HepG2 (cell line): Measurements from ENCODE around the gene SIGLEC1. TPM values are rescaled to one million over a fixed set of nuclear protein-coding genes. Genes with fewer than 3 reads are reported as not detected.

Source experiments
- CAMTA2 ChIP-seq: sonication (generic); formaldehyde crosslinking; IDR thresholded peaks from 2 replicates; pipeline ENCODE4 v1.4.0; 2020; ENCODE audit warnings: mild to moderate bottlenecking, missing genetic modification reagents, borderline replicate concordance
- ESRRA ChIP-seq: sonication (generic); formaldehyde crosslinking; IDR thresholded peaks from 2 replicates; pipeline ENCODE4 v1.5.1; 2020; ENCODE audit warnings: mild to moderate bottlenecking, low read depth, missing genetic modification reagents
- FOXM1 ChIP-seq: sonication (generic); formaldehyde crosslinking; IDR thresholded peaks from 2 replicates; pipeline ENCODE4 v1.5.0; 2020; ENCODE audit warnings: missing genetic modification reagents
- HNF1A ChIP-seq, 2 experiments: sonication (generic) in 1 of 2; formaldehyde crosslinking in 1 of 2; IDR thresholded peaks; 2 replicates each; pipeline versions ENCODE4 v1.4.0 to v1.6.1; 2016 to 2020; ENCODE audit warnings: borderline replicate concordance in 1 of 2, low read depth in 1 of 2, mild to moderate bottlenecking in 1 of 2, missing genetic modification reagents in 1 of 2
- HOXA9 ChIP-seq: sonication (generic); formaldehyde crosslinking; IDR thresholded peaks from 2 replicates; pipeline ENCODE4 v1.8.1; 2022; ENCODE audit warnings: missing genetic modification reagents, mild to moderate bottlenecking, moderate library complexity, borderline replicate concordance
- KLF13 ChIP-seq: sonication (generic); formaldehyde crosslinking; IDR thresholded peaks from 2 replicates; pipeline ENCODE4 v1.4.0; 2020; ENCODE audit warnings: mild to moderate bottlenecking, missing genetic modification reagents
- MIER3 ChIP-seq: IDR thresholded peaks from 2 replicates; pipeline ENCODE4 v1.6.1; 2016; ENCODE audit warnings: missing compliant biosample characterization, borderline replicate concordance
- NFRKB ChIP-seq: fragments of 450-650 bp; IDR thresholded peaks from 2 replicates; pipeline ENCODE4 v1.6.1; 2017
- SRSF1 ChIP-seq: fragments of 200-400 bp; formaldehyde crosslinking; optimal IDR thresholded peaks from 2 replicates; pipeline ENCODE3; 2017; ENCODE audit warnings: mild to moderate bottlenecking, low read depth, low read length, moderate library complexity
- ZBTB33 ChIP-seq: sonication (generic); formaldehyde crosslinking; IDR thresholded peaks from 2 replicates; pipeline ENCODE4 v1.4.0; 2020; ENCODE audit warnings: missing genetic modification reagents
- ZNF207 ChIP-seq: fragments of 450-650 bp; IDR thresholded peaks from 2 replicates; pipeline ENCODE4 v1.6.1; 2016; ENCODE audit warnings: antibody characterized with exemption, borderline replicate concordance
- ZNF589 ChIP-seq: sonication (generic); formaldehyde crosslinking; conservative IDR thresholded peaks from 2 replicates; pipeline ENCODE4 v1.8.0; 2022; ENCODE audit warnings: mild to moderate bottlenecking, moderate library complexity, missing genetic modification reagents
- ZNF772 ChIP-seq: sonication (generic); formaldehyde crosslinking; IDR thresholded peaks from 2 replicates; pipeline ENCODE4 v1.5.0; 2020; ENCODE audit warnings: mild to moderate bottlenecking, missing genetic modification reagents
- polyA plus RNA-seq, 8 experiments: library from polyadenylated mRNA; depleted of rRNA in 3 of 8; stranded (reverse) in 7 of 8; unstranded in 1 of 8; fragments of >200 nt; fragmentation: Illumina TruSeq in 4 of 8; extraction: Trizol in 4 of 8; gene quantifications; 2 replicates each; pipeline versions ENCODE4 v1.2.1 to v1.2.3, GENCODE V29; 2011 to 2016; ENCODE audit warnings: low read depth in 4 of 8, missing spikeins in 1 of 8, mixed read lengths in 1 of 8; ENCODE audit not compliant: insufficient read depth in 1 of 8
- total RNA-seq, 5 experiments: library from RNA; depleted of rRNA; stranded (reverse); fragments of >200 nt; fragmentation: Illumina TruSeq; extraction: Trizol; gene quantifications; 2 replicates each; pipeline ENCODE4 v1.2.3, GENCODE V29; 2016; ENCODE audit warnings: low read depth in 1 of 5
- TF ChIP-seq, protein P1 (sequence below): sonication (generic); formaldehyde crosslinking; IDR thresholded peaks from 2 replicates; pipeline ENCODE4 v1.8.0; 2022; ENCODE audit warnings: mild to moderate bottlenecking, missing genetic modification reagents, borderline replicate concordance
- TF ChIP-seq, protein P2 (sequence below): sonication (generic); formaldehyde crosslinking; IDR thresholded peaks from 2 replicates; pipeline ENCODE4 v1.5.0; 2020; ENCODE audit warnings: mild to moderate bottlenecking, missing genetic modification reagents, borderline replicate concordance
- TF ChIP-seq, protein P3 (sequence below): sonication (generic); formaldehyde crosslinking; IDR thresholded peaks from 2 replicates; pipeline ENCODE4 v1.4.0; 2020; ENCODE audit warnings: missing genetic modification reagents

SIGLEC1 gene
- total and polyA plus RNA-seq, 2 of the 13 experiments (the other 11 are each of a cell fraction or from before 2014, with no cell fraction given) = 0.01 TPM; not detected in 1

DNA sequence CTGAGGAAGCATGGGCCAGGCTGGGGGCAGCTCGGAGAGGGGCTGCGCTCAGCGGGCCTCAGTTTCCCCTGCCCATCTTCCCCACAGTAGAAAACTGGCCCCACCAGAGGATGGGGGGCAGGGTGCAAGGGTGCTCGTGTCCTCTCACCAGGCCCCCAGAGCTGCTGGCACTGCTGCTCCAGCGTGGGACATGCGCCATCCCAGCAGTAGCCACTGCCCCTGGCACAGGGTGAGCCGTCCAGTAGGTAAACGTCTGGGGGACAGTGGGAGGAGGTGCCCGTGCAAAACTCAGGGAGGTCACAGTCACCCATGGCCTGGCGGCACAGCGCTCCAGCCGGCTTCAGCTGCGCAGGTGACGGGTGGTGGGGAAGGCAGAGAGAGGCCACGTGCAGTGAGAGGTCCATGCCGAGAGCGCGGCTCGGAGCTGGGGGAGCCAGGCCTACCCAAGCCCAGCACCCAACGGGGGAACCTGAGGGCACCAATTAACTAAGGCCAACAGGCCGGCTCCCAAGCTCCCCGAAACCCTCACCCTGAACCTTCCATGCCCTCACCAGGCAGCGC, 40.3 kb downstream of the SIGLEC1 start (continued):
- TF ChIP-seq ZNF207 (no peak), MIER3 (no peak), ESRRA (CRISPR knock-in tag) (no peak), SRSF1 (no peak), HOXA9 (CRISPR knock-in tag) (no peak), KLF13 (CRISPR knock-in tag) (0 out of 2 replicates have a peak, but pooled peaks have one; percentile 59), ZNF772 (CRISPR knock-in tag) (no peak), CAMTA2 (CRISPR knock-in tag) (no peak), HNF1A (IDR thresholded peaks at IDR 0.05; ENCODE audit: low read depth) (no peak), HNF1A (CRISPR knock-in tag; IDR thresholded peaks at IDR 0.05; ENCODE audit: borderline replicate concordance) (no peak), ZBTB33 (no peak), ZNF589 (CRISPR knock-in tag) (no peak), NFRKB (no peak), FOXM1 (no peak)
- TF ChIP-seq, protein P1, sequence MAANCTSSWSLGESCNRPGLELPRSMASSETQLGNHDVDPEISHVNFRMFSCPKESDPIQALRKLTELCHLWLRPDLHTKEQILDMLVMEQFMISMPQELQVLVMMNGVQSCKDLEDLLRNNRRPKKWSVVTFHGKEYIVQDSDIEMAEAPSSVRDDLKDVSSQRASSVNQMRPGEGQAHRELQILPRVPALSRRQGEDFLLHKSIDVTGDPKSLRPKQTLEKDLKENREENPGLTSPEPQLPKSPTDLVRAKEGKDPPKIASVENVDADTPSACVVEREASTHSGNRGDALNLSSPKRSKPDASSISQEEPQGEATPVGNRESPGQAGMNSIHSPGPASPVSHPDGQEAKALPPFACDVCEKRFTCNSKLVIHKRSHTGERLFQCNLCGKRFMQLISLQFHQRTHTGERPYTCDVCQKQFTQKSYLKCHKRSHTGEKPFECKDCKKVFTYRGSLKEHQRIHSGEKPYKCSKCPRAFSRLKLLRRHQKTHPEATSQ (CRISPR knock-in tag) = no peak
- TF ChIP-seq, protein P2, sequence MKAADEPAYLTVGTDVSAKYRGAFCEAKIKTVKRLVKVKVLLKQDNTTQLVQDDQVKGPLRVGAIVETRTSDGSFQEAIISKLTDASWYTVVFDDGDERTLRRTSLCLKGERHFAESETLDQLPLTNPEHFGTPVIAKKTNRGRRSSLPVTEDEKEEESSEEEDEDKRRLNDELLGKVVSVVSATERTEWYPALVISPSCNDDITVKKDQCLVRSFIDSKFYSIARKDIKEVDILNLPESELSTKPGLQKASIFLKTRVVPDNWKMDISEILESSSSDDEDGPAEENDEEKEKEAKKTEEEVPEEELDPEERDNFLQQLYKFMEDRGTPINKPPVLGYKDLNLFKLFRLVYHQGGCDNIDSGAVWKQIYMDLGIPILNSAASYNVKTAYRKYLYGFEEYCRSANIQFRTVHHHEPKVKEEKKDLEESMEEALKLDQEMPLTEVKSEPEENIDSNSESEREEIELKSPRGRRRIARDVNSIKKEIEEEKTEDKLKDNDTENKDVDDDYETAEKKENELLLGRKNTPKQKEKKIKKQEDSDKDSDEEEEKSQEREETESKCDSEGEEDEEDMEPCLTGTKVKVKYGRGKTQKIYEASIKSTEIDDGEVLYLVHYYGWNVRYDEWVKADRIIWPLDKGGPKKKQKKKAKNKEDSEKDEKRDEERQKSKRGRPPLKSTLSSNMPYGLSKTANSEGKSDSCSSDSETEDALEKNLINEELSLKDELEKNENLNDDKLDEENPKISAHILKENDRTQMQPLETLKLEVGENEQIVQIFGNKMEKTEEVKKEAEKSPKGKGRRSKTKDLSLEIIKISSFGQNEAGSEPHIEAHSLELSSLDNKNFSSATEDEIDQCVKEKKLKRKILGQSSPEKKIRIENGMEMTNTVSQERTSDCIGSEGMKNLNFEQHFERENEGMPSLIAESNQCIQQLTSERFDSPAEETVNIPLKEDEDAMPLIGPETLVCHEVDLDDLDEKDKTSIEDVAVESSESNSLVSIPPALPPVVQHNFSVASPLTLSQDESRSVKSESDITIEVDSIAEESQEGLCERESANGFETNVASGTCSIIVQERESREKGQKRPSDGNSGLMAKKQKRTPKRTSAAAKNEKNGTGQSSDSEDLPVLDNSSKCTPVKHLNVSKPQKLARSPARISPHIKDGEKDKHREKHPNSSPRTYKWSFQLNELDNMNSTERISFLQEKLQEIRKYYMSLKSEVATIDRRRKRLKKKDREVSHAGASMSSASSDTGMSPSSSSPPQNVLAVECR (CRISPR knock-in tag) = peak; percentile 29; the same call in 1 of the 2 replicates
- TF ChIP-seq, protein P3, sequence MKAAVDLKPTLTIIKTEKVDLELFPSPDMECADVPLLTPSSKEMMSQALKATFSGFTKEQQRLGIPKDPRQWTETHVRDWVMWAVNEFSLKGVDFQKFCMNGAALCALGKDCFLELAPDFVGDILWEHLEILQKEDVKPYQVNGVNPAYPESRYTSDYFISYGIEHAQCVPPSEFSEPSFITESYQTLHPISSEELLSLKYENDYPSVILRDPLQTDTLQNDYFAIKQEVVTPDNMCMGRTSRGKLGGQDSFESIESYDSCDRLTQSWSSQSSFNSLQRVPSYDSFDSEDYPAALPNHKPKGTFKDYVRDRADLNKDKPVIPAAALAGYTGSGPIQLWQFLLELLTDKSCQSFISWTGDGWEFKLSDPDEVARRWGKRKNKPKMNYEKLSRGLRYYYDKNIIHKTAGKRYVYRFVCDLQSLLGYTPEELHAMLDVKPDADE (CRISPR knock-in tag) = no peak
